Mesenchymal stem cell (in vitro differentiated cells and primary cell): ENCODE data around the gene SBNO2.

ENCODE experiments used
- DNase-seq: peaks from one replicate; pipeline ENCODE4 v3.0.0-alpha.2; 2013
- H2AFZ ChIP-seq: one replicate; pipeline ENCODE4 v1.6.1; 2013; ENCODE audit warnings: low read depth, mild to moderate bottlenecking, control low read depth, inconsistent platforms, low read length, moderate library complexity
- H2AK5ac ChIP-seq: 2 replicates; pipeline ENCODE4 v1.6.1; 2013; ENCODE audit warnings: low read length, moderate library complexity, mild to moderate bottlenecking, inconsistent platforms; ENCODE audit not compliant: severe bottlenecking
- H2BK120ac ChIP-seq: one replicate; pipeline ENCODE4 v1.6.1; 2013; ENCODE audit warnings: low read depth, mild to moderate bottlenecking, inconsistent platforms, low read length, moderate library complexity
- H2BK12ac ChIP-seq, 2 experiments: one replicate each; pipeline ENCODE4 v1.6.1; 2013; ENCODE audit warnings: inconsistent platforms in 2 of 2, low read length in 2 of 2, mild to moderate bottlenecking in 2 of 2, moderate library complexity in 2 of 2, control low read depth in 1 of 2
- H2BK15ac ChIP-seq: one replicate; pipeline ENCODE4 v1.6.1; 2013; ENCODE audit warnings: mild to moderate bottlenecking, low read depth, inconsistent platforms; ENCODE audit not compliant: poor library complexity, severe bottlenecking
- H2BK5ac ChIP-seq: 2 replicates; pipeline ENCODE4 v1.6.1; 2013; ENCODE audit warnings: low read depth, mild to moderate bottlenecking, low read length, control low read depth, inconsistent platforms; ENCODE audit not compliant: poor library complexity, severe bottlenecking
- H3K14ac ChIP-seq, 2 experiments: one replicate each; pipeline ENCODE4 v1.6.1; 2013; ENCODE audit warnings: inconsistent platforms in 2 of 2, low read length in 2 of 2, control low read depth in 1 of 2, mild to moderate bottlenecking in 1 of 2, moderate library complexity in 1 of 2
- H3K18ac ChIP-seq, 2 experiments: one replicate each; pipeline ENCODE4 v1.6.1; 2013; ENCODE audit warnings: inconsistent platforms in 2 of 2, low read length in 2 of 2, control low read depth in 1 of 2, low read depth in 1 of 2, mild to moderate bottlenecking in 1 of 2
- H3K23ac ChIP-seq, 2 experiments: one replicate each; pipeline ENCODE4 v1.6.1; 2013; ENCODE audit warnings: inconsistent platforms in 2 of 2, low read length in 2 of 2, mild to moderate bottlenecking in 2 of 2, moderate library complexity in 2 of 2, control low read depth in 1 of 2
- H3K27ac ChIP-seq: 2 replicates; pipeline ENCODE4 v1.5.1; 2013; ENCODE audit warnings: mild to moderate bottlenecking, moderate library complexity, low read length, control low read depth, inconsistent platforms; ENCODE audit not compliant: poor library complexity, severe bottlenecking
- H3K27me3 ChIP-seq, 2 experiments: 2 replicates each; pipeline versions ENCODE4 v1.6.1 to v1.7.0; 2013; ENCODE audit warnings: low read length in 2 of 2, mild to moderate bottlenecking in 2 of 2, moderate library complexity in 2 of 2, control low read depth in 1 of 2, inconsistent platforms in 1 of 2; ENCODE audit not compliant: control insufficient read depth in 1 of 2, insufficient read depth in 1 of 2
- H3K36me3 ChIP-seq, 2 experiments: 2 replicates each; pipeline versions ENCODE4 v1.6.1 to v1.7.0; 2013; ENCODE audit warnings: low read length in 2 of 2, control low read depth in 1 of 2, inconsistent platforms in 1 of 2, low read depth in 1 of 2, mild to moderate bottlenecking in 1 of 2; ENCODE audit not compliant: insufficient read depth in 2 of 2, control insufficient read depth in 1 of 2
- H3K4ac ChIP-seq, 2 experiments: one replicate each; pipeline ENCODE4 v1.6.1; 2013; ENCODE audit warnings: inconsistent platforms in 2 of 2, low read length in 2 of 2, mild to moderate bottlenecking in 2 of 2, moderate library complexity in 2 of 2, control low read depth in 1 of 2, low read depth in 1 of 2
- H3K4me1 ChIP-seq: 2 replicates; pipeline ENCODE4 v1.6.1; 2013; ENCODE audit warnings: low read depth, low read length, control low read depth; ENCODE audit not compliant: control insufficient read depth, insufficient read depth
- H3K4me2 ChIP-seq: 2 replicates; pipeline ENCODE4 v1.6.1; 2013; ENCODE audit warnings: low read length, mild to moderate bottlenecking, inconsistent platforms; ENCODE audit not compliant: poor library complexity, severe bottlenecking
- H3K4me3 ChIP-seq, 2 experiments: 2 replicates each; pipeline versions ENCODE4 v1.5.1 to v1.7.0; 2013; ENCODE audit warnings: low read length in 2 of 2, mild to moderate bottlenecking in 2 of 2, control low read depth in 1 of 2, low read depth in 1 of 2; ENCODE audit not compliant: insufficient read depth in 1 of 2
- H3K79me1 ChIP-seq: replicated peaks from 2 replicates; pipeline ENCODE4 v1.6.1; 2013; ENCODE audit warnings: mild to moderate bottlenecking, control low read depth, low read length, inconsistent platforms; ENCODE audit not compliant: poor library complexity, severe bottlenecking
- H3K9ac ChIP-seq: 2 replicates; pipeline ENCODE4 v1.7.0; 2013; ENCODE audit warnings: mild to moderate bottlenecking, low read length, moderate library complexity
- H3K9me3 ChIP-seq: 2 replicates; pipeline ENCODE4 v1.7.0; 2013; ENCODE audit warnings: mild to moderate bottlenecking, low read length; ENCODE audit not compliant: control insufficient read depth
- H4K8ac ChIP-seq: one replicate; pipeline ENCODE4 v1.6.1; 2013; ENCODE audit warnings: inconsistent platforms, mild to moderate bottlenecking, low read length, moderate library complexity
- H4K91ac ChIP-seq: one replicate; pipeline ENCODE4 v1.6.1; 2013; ENCODE audit warnings: mild to moderate bottlenecking, low read length, inconsistent platforms
- WGBS: methylation state at CpG from one replicate; pipeline ENCODE4 v1.1.7; 2013; ENCODE audit warnings: mixed read lengths; 5-methylcytosine and 5-hydroxymethylcytosine counted together

SBNO2 gene

DNA sequence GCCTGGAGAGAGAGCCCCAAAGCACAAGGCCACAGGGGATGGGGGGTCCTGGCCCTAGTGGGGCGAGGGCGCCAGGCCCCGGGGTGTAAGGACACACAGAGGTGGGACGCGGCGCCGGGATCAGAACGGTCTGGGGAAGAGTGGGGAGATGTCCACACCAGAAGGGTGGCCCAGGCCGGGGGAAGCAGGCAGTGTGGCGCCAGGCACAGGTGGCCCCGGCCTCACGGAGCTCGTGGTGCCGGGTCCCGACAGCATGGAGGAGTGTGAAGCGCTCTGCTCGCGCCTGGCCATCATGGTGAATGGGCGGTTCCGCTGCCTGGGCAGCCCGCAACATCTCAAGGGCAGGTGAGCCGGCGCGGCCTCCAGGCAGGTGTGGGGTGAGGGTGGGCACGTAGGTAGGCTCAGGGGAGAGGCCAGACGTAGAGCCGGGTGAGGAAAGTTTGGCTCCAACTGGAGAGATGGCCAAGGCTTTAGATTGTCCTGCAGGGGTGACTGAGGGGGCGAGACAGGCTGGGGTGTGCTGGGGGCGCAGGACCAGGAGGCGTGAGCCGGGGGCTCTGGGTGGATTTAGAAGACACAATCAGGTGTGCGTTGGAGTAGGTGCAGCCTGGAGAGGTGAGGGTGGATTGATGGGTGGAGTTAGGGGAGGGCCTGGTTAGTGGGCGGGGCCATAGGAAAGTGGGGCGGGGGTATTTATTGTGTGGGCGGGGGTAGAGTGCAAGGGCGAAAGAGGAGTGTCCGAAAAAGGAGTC is 110.0 kb downstream of the SBNO2 start:
- H3K18ac ChIP-seq: no peak overlapping the region
- 93% methylated on average over 36 of the region's 37 CpGs for WGBS
- peaks cover 3% of the 10 kb centered on the region for H3K9me3 ChIP-seq
- H2BK15ac ChIP-seq: no peak overlapping the region
- H3K27ac ChIP-seq: no peak overlapping the region
- H3K4ac ChIP-seq: no peak overlapping the region
- H2AK5ac ChIP-seq: no peak overlapping the region
- no peak overlapping the region for H2BK5ac ChIP-seq
- no peak overlapping the region for H3K4me3 ChIP-seq
- H3K4me1 ChIP-seq: peaks cover 29% of the 10 kb centered on the region
- H3K79me1 ChIP-seq: no peaks in the 10 kb centered on the region
- H3K23ac ChIP-seq: no peak overlapping the region
- peaks cover 0 to 19% of the 10 kb centered on the region in 2 experiments for H3K36me3 ChIP-seq
- H3K27me3 ChIP-seq: peaks cover 23 to 47% of the 10 kb centered on the region in 2 experiments
- H3K9ac ChIP-seq: no peak overlapping the region
- no peak for DNase-seq
- H4K8ac ChIP-seq: no peak overlapping the region
- H3K4me2 ChIP-seq: no peak overlapping the region
- H2BK120ac ChIP-seq: no peak overlapping the region
- no peak overlapping the region for H2BK12ac ChIP-seq
- no peak overlapping the region for H4K91ac ChIP-seq
- H3K14ac ChIP-seq: no peak overlapping the region
- H2AFZ ChIP-seq: no peak overlapping the region

DNA sequence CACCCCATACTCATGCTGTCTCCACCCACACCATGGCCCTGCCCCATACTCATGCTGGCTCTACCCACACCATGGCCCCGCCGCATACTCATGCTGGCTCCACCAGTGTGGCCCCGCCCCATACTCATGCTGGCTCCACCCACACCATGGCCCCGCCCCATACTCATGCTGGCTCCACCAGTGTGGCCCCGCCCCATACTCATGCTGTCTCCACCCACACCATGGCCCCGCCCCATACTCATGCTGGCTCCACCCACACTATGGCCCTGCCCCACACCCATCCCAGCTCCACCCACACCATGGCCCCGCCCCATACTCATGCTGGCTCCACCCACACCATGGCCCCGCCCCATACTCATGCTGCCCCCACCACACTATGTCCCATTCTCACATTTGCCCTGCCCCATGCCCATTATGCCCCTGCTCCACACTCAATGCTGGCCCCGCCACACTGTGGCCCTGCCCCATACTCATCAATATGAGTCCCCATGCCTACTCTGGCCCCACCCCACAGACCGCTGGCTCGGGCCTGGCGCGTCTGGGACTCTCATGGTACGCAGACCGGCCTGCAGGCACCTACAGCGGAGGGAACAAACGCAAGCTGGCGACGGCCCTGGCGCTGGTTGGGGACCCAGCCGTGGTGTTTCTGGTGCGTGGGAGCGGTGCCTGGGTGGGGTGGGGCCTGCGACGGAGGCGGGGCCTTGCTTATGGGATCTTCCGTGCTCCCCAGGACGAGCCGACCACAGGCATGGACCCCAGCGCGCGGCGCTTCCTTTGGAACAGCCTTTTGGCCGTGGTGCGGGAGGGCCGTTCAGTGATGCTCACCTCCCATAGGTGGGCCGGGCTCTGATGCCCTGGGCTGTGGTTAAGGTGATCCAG is 110.8 kb downstream of the SBNO2 start:
- 95% methylated on average over 37 of the region's 37 CpGs for WGBS
- H3K4ac ChIP-seq: no peak overlapping the region
- no peak overlapping the region for H3K4me3 ChIP-seq
- peaks cover 29% of the 10 kb centered on the region for H3K4me1 ChIP-seq
- H2AFZ ChIP-seq: no peak overlapping the region
- no peak for DNase-seq
- no peak overlapping the region for H3K4me2 ChIP-seq
- H3K36me3 ChIP-seq: peaks cover 0 to 26% of the 10 kb centered on the region in 2 experiments
- no peak overlapping the region for H4K91ac ChIP-seq
- no peak overlapping the region for H2BK15ac ChIP-seq
- no peak overlapping the region for H2BK5ac ChIP-seq
- H3K9ac ChIP-seq: no peak overlapping the region
- no peak overlapping the region for H3K14ac ChIP-seq
- no peak overlapping the region for H2AK5ac ChIP-seq
- no peak overlapping the region for H3K27ac ChIP-seq
- no peak overlapping the region for H4K8ac ChIP-seq
- peaks cover 10% of the 10 kb centered on the region for H3K9me3 ChIP-seq
- H3K27me3 ChIP-seq: peaks cover 16 to 39% of the 10 kb centered on the region in 2 experiments
- H3K79me1 ChIP-seq: no peaks in the 10 kb centered on the region
- no peak overlapping the region for H2BK12ac ChIP-seq
- no peak overlapping the region for H2BK120ac ChIP-seq
- H3K23ac ChIP-seq: no peak overlapping the region
- no peak overlapping the region for H3K18ac ChIP-seq

DNA sequence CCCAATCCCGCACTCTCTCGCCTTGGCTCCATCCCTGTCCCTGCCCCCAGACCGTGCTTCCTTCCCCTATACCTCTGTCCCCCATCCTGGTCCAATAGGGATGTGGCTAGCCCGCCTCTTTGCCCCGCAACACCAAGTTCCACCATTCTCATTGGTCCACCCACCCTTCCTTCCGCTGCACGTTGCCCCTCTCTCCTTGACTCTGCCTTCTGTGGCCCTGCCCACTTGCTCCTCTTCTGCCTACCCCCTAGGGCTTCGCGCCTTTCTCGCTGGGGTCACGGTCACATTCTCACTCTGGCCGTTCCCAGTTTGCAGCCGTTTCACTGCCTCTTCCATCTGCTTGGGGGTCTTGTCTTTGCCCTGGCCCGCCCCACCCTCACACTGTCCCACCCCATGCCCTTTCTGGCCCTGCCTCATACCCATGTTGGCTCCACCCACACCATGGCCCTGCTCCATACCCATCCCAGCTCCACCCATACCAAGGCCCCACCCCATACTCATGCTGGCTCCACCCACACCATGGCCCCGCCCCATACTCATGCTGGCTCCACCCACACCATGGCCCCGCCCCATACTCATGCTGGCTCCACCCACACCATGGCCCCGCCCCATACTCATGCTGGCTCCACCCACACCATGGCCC is 111.6 kb downstream of the SBNO2 start:
- 92% methylated on average over 16 of the region's 17 CpGs for WGBS
- H3K23ac ChIP-seq: no peak overlapping the region
- no peak overlapping the region for H3K18ac ChIP-seq
- no peak for DNase-seq
- no peak overlapping the region for H2BK15ac ChIP-seq
- H3K4me2 ChIP-seq: no peak overlapping the region
- peaks cover 0 to 31% of the 10 kb centered on the region in 2 experiments for H3K36me3 ChIP-seq
- H2AK5ac ChIP-seq: no peak overlapping the region
- H3K27ac ChIP-seq: no peak overlapping the region
- peaks cover 18% of the 10 kb centered on the region for H3K9me3 ChIP-seq
- H3K4me1 ChIP-seq: peaks cover 28% of the 10 kb centered on the region
- no peak overlapping the region for H3K9ac ChIP-seq
- H4K8ac ChIP-seq: no peak overlapping the region
- no peak overlapping the region for H3K4ac ChIP-seq
- H2BK120ac ChIP-seq: no peak overlapping the region
- H3K27me3 ChIP-seq: peaks cover 9 to 33% of the 10 kb centered on the region in 2 experiments
- H3K14ac ChIP-seq: no peak overlapping the region
- H2BK12ac ChIP-seq: no peak overlapping the region
- H2AFZ ChIP-seq: no peak overlapping the region
- no peaks in the 10 kb centered on the region for H3K79me1 ChIP-seq
- no peak overlapping the region for H2BK5ac ChIP-seq
- H4K91ac ChIP-seq: no peak overlapping the region
- H3K4me3 ChIP-seq: no peak overlapping the region

DNA sequence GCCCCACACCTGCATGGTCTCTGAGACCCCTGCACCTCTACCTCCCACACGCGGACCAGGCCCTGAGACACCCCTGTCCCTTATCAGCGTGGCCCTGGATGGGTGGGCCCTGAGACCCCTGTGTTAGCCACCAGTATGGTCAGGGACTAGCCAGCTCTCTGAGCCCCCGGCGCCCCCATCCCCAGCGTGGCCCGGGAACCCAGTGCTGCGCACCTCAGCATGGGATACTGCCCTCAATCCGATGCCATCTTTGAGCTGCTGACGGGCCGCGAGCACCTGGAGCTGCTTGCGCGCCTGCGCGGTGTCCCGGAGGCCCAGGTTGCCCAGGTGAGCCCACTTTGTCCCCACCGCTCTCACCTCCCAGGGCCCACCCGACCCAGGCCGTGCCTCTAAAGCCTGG is 112.1 kb downstream of the SBNO2 start:
- no peak overlapping the region for H3K23ac ChIP-seq
- peaks cover 23% of the 10 kb centered on the region for H3K9me3 ChIP-seq
- H3K36me3 ChIP-seq: peaks cover 3 to 35% of the 10 kb centered on the region in 2 experiments
- H2BK5ac ChIP-seq: no peak overlapping the region
- no peak overlapping the region for H2BK12ac ChIP-seq
- H4K91ac ChIP-seq: no peak overlapping the region
- 98% methylated on average over 20 of the region's 20 CpGs for WGBS
- no peak for DNase-seq
- no peak overlapping the region for H3K4ac ChIP-seq
- no peaks in the 10 kb centered on the region for H3K79me1 ChIP-seq
- H3K27ac ChIP-seq: no peak overlapping the region
- peaks cover 23% of the 10 kb centered on the region for H3K4me1 ChIP-seq
- no peak overlapping the region for H3K18ac ChIP-seq
- no peak overlapping the region for H3K14ac ChIP-seq
- H2BK15ac ChIP-seq: no peak overlapping the region
- peaks cover 8 to 29% of the 10 kb centered on the region in 2 experiments for H3K27me3 ChIP-seq
- no peak overlapping the region for H2AFZ ChIP-seq
- H4K8ac ChIP-seq: no peak overlapping the region
- H3K4me3 ChIP-seq: no peak overlapping the region
- no peak overlapping the region for H2BK120ac ChIP-seq
- H3K4me2 ChIP-seq: no peak overlapping the region
- H2AK5ac ChIP-seq: no peak overlapping the region
- H3K9ac ChIP-seq: no peak overlapping the region
